ENCODE data around the gene ZNF823. TPM values are rescaled to one million over a fixed set of nuclear protein-coding genes. Genes with fewer than 3 reads are reported as not detected.

Gene ZNF823
- total RNA-seq, 1 experiment from 2014 or later: 8.8 TPM

DNA sequence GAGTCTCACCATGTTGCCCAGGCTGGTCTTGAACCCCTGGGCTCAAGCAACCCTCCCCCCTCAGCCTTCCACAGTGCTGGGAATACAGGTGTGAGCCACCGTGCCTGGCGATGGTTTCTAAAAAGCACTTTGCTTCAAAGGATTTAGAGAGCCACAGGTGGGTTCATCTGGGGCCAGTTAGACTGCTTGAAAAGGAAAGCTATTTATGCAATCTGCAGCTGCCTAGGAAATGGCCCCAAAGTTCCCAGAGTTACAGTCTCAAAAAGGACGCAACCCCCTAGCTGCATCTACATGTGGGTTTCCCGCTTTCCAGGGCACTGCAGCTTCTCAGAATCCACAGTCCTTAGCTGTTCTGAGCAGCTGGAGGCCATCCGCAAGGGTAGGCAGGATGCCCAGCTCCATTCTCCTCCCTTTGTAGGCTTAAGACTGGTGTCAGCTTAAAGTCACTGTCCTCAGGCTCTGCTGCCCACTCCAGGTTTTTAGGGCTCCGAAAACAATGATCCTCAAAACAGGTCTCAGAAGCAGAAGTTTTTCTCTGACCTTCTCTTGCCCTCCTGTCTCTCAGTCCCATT, 41.4 kb downstream of the ZNF823 start:
- H3K4me2 ChIP-seq (ENCODE audit: low read depth, low read length, poor library complexity, severe bottlenecking): no peak overlapping the region
- DNase-seq: no peak
- H3K9ac ChIP-seq (ENCODE audit: low read length): no peak overlapping the region
- H3K79me2 ChIP-seq (ENCODE audit: low read length): no peaks in the 10 kb centered on the region
- no peaks in the 10 kb centered on the region for H3K9me2 ChIP-seq (replicated peaks; ENCODE audit: insufficient read depth, low read length)
- H3K4me3 ChIP-seq (ENCODE audit: low read length): no peak overlapping the region
- peaks cover 7% of the 10 kb centered on the region for H3K4me1 ChIP-seq (ENCODE audit: low read length)
- no peak overlapping the region for H2AFZ ChIP-seq (ENCODE audit: low read length)
- H3K27ac ChIP-seq (ENCODE audit: low read length): no peak overlapping the region
- no peaks in the 10 kb centered on the region for H3K27me3 ChIP-seq (ENCODE audit: low read length)
- H3K9me3 ChIP-seq (ENCODE audit: low read length): no peaks in the 10 kb centered on the region
- no peaks in the 10 kb centered on the region for H4K20me1 ChIP-seq (ENCODE audit: insufficient read depth, low read depth, low read length)
- no peaks in the 10 kb centered on the region for H3K36me3 ChIP-seq (ENCODE audit: insufficient read depth, low read length)

DNA sequence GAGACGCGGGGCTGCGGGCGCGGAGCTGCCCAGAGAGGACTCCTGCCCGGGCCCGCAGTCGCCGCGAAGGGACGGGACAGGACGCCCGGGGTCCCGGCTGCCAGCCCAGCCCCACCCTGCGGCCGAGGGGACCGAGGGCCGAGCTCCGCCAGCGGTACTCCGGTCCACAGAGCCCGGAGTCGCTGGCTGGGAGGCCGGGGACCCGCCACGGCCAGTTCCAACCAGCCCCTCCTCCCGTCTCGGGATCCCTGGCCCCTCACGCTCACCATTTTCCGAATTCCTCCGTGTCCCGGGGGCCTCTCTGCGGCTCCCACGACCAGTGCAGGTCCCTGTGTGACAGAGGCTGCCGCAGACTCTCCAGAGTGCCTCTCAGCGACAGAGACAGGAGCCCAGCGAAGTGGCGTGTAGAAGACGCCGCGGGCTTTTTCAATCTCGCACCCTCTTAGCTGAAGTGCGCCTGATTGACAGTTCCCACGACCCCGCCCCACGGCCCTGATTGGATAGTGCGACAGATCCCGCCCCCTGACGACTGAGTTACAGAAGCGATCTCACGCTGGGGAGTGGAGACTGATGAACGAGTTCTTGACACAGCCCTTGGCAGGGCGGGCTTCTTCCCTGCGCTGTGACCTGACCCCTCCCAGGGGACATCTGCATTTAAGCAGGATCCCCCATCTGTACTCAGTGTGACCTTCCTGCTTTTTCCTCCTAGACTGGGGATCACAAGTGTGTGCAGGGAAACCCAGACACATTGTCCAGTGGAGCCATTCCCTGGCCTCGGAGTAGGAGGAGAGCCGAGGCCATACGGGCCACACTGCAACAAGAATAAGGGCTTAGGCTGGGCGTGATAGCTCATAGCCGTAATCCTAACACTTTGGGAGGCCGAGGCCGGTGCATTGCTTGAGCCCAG, 44.0 kb downstream of the ZNF823 start:
- peak overlapping the region; percentile 72 for H3K4me3 ChIP-seq (ENCODE audit: low read length)
- H4K20me1 ChIP-seq (ENCODE audit: insufficient read depth, low read depth, low read length): no peaks in the 10 kb centered on the region
- H3K4me1 ChIP-seq (ENCODE audit: low read length): peaks cover 7% of the 10 kb centered on the region
- H3K9ac ChIP-seq (ENCODE audit: low read length): peak overlapping the region; percentile 73
- peak overlapping the region; percentile 84; the same call in 1 of the 2 replicates for H2AFZ ChIP-seq (ENCODE audit: low read length)
- no peak overlapping the region for H3K27ac ChIP-seq (ENCODE audit: low read length)
- H3K4me2 ChIP-seq (ENCODE audit: low read depth, low read length, poor library complexity, severe bottlenecking): peak overlapping the region; percentile 80
- H3K36me3 ChIP-seq (ENCODE audit: insufficient read depth, low read length): no peaks in the 10 kb centered on the region
- no peaks in the 10 kb centered on the region for H3K9me3 ChIP-seq (ENCODE audit: low read length)
- no peaks in the 10 kb centered on the region for H3K79me2 ChIP-seq (ENCODE audit: low read length)
- no peaks in the 10 kb centered on the region for H3K9me2 ChIP-seq (replicated peaks; ENCODE audit: insufficient read depth, low read length)
- H3K27me3 ChIP-seq (ENCODE audit: low read length): no peaks in the 10 kb centered on the region
- peak; percentile 95 for DNase-seq

GRCh38 chr19:11693505-11694499, 44.9 kb downstream of the ZNF823 start:
- no peaks in the 10 kb centered on the region for H3K36me3 ChIP-seq (ENCODE audit: insufficient read depth, low read length)
- H3K27ac ChIP-seq (ENCODE audit: low read length): no peak overlapping the region
- H3K4me2 ChIP-seq (ENCODE audit: low read depth, low read length, poor library complexity, severe bottlenecking): peak overlapping the region; percentile 80
- H3K4me1 ChIP-seq (ENCODE audit: low read length): peaks cover 7% of the 10 kb centered on the region
- H2AFZ ChIP-seq (ENCODE audit: low read length): peak overlapping the region; percentile 30; the same call in 1 of the 2 replicates
- H3K9me2 ChIP-seq (replicated peaks; ENCODE audit: insufficient read depth, low read length): no peaks in the 10 kb centered on the region
- no peaks in the 10 kb centered on the region for H3K27me3 ChIP-seq (ENCODE audit: low read length)
- H3K4me3 ChIP-seq (ENCODE audit: low read length): peak overlapping the region; percentile 72
- H4K20me1 ChIP-seq (ENCODE audit: insufficient read depth, low read depth, low read length): no peaks in the 10 kb centered on the region
- H3K9ac ChIP-seq (ENCODE audit: low read length): peak overlapping the region; percentile 73
- no peaks in the 10 kb centered on the region for H3K79me2 ChIP-seq (ENCODE audit: low read length)
- DNase-seq: no peak
- H3K9me3 ChIP-seq (ENCODE audit: low read length): no peaks in the 10 kb centered on the region

- Histone ChIP-seq H3K36me3 (ENCODE audit: insufficient read depth, low read length) (no peaks in the 10 kb centered on the region), H3K27me3 (ENCODE audit: low read length) (no peaks in the 10 kb centered on the region), H3K9ac (ENCODE audit: low read length) (no peak overlapping the region), H3K9me2 (replicated peaks; ENCODE audit: insufficient read depth, low read length) (no peaks in the 10 kb centered on the region), H3K79me2 (ENCODE audit: low read length) (no peaks in the 10 kb centered on the region), H3K4me2 (ENCODE audit: low read depth, low read length, poor library complexity, severe bottlenecking) (no peak overlapping the region), H3K4me1 (ENCODE audit: low read length) (peaks cover 7% of the 10 kb centered on the region), H3K4me3 (ENCODE audit: low read length) (no peak overlapping the region), H3K27ac (ENCODE audit: low read length) (no peak overlapping the region), H2AFZ (ENCODE audit: low read length) (no peak overlapping the region), H3K9me3 (ENCODE audit: low read length) (no peaks in the 10 kb centered on the region), H4K20me1 (ENCODE audit: insufficient read depth, low read depth, low read length) (no peaks in the 10 kb centered on the region)
- no peak for DNase-seq
Observed at GRCh38 chr19:11692127-11692790, 46.5 kb downstream of the ZNF823 start.

DNA sequence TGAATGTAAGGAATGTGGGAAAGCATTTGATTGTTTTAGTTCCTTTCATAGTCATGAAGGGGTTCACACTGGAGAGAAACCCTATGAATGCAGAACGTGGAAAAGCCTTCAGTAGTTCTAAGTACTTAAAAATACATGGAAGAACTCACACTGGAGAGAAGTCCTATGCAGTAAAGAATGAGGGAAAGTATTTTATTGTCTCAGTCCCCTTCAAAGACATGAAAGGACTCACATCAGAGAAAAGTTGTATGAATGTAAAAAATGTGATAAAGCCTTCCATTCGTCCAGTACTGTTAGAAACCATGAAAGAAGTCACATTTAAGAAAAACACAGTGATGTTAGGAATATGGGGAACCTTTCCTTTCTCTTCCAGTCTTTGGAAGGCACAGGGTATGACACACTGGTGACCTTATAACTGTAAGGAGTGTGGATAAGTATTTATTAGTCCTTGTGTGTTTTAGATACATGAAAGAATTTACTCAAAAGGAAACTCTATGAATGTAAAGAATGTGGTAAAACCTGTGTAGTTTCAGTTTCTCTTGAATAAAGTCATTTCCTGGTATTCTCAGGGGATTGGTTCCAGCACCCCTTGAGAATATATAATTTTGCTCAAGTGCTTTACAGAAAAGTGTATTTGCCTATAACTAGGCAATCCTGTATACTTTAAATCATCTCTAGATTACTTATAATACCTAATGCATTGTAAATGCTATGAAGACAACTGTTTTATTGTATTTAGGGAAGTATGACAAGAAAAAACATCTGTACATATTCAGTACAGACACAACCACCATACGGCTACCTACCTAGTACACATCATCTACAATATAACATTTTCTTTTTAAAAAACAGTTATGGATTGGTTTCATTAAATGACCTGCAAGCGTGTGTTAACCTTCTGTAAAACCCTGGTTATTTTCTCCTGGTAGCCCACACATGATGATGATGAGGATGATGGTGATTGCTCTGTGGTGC, 52.8 kb downstream of the ZNF823 start:
- Histone ChIP-seq H3K9me2 (replicated peaks; ENCODE audit: insufficient read depth, low read length) (no peaks in the 10 kb centered on the region), H3K79me2 (ENCODE audit: low read length) (no peaks in the 10 kb centered on the region), H3K36me3 (ENCODE audit: insufficient read depth, low read length) (no peaks in the 10 kb centered on the region), H4K20me1 (ENCODE audit: insufficient read depth, low read depth, low read length) (no peaks in the 10 kb centered on the region), H3K4me2 (ENCODE audit: low read depth, low read length, poor library complexity, severe bottlenecking) (no peak overlapping the region), H3K9ac (ENCODE audit: low read length) (no peak overlapping the region), H3K9me3 (ENCODE audit: low read length) (peaks cover 21% of the 10 kb centered on the region), H3K27ac (ENCODE audit: low read length) (no peak overlapping the region), H2AFZ (ENCODE audit: low read length) (no peak overlapping the region), H3K27me3 (ENCODE audit: low read length) (0 out of 2 replicates have a peak, but pooled peaks cover 2% of the 10 kb centered on the region), H3K4me3 (ENCODE audit: low read length) (no peak overlapping the region), H3K4me1 (ENCODE audit: low read length) (no peaks in the 10 kb centered on the region)
- DNase-seq: no peak

- DNase-seq: no peak
- Histone ChIP-seq H3K36me3 (ENCODE audit: insufficient read depth, low read length) (no peaks in the 10 kb centered on the region), H3K9me2 (replicated peaks; ENCODE audit: insufficient read depth, low read length) (no peaks in the 10 kb centered on the region)
Observed at GRCh38 chr19:11684987-11685675, 53.6 kb downstream of the ZNF823 start.

More at GRCh38 chr19:11684987-11685675, 53.6 kb downstream of the ZNF823 start:
- Histone ChIP-seq H3K79me2 (ENCODE audit: low read length) (no peaks in the 10 kb centered on the region), H3K9ac (ENCODE audit: low read length) (no peak overlapping the region), H2AFZ (ENCODE audit: low read length) (no peak overlapping the region), H3K27me3 (ENCODE audit: low read length) (0 out of 2 replicates have a peak, but pooled peaks cover 4% of the 10 kb centered on the region), H3K4me2 (ENCODE audit: low read depth, low read length, poor library complexity, severe bottlenecking) (no peak overlapping the region), H3K4me3 (ENCODE audit: low read length) (no peak overlapping the region), H3K4me1 (ENCODE audit: low read length) (no peaks in the 10 kb centered on the region), H3K27ac (ENCODE audit: low read length) (no peak overlapping the region), H3K9me3 (ENCODE audit: low read length) (peaks cover 25% of the 10 kb centered on the region), H4K20me1 (ENCODE audit: insufficient read depth, low read depth, low read length) (no peaks in the 10 kb centered on the region)
